ENCODE results near the gene SAFB2.

DNA sequence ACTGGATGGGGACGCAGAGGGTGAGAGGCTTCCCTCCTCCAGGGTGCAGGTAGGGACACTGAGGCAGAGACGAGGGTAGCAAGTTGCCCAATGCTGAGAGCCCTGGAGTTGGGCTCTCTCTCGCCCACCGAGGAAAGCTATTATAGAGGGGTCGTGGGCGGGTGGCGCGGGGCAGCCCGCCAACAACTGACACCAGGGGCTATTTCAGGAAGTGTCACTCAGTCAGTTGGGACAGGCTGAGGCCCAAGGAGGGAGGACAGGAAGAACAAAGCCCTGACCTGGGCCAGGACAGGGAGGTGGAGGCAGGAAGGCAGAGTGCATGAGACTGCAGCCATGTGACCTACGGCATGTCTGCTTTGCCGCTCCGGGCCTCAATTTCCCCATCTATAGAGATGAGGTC lies 84.7 kb downstream of the SAFB2 start:
- TF ChIP-seq YY1 (IDR thresholded peaks at IDR 0.05; ENCODE audit: insufficient read depth, insufficient read length), result no peak
- TF ChIP-seq ZNF274 (IDR thresholded peaks at IDR 0.05; ENCODE audit: low read depth, low read length), result no peak
- no peak for TF ChIP-seq SUZ12 (IDR thresholded peaks at IDR 0.05; ENCODE audit: extremely low read depth, insufficient read depth, insufficient read length)

All from NT2/D1 (cell line).